GM12892 (cell line): ENCODE results near the gene CDKN2AIPNL.
"Not testable (repeated sequence)": the region's sequence is repeated elsewhere in the genome, so short reads cannot be mapped to it uniquely, and the experiment has no call there.

Experiments used
- POLR2A ChIP-seq: IDR thresholded peaks from 2 replicates; pipeline ENCODE4 v1.6.1; 2011; ENCODE audit warnings: low read depth, low read length, control low read depth
- POLR2AphosphoS5 ChIP-seq: IDR thresholded peaks from 2 replicates; pipeline ENCODE4 v1.6.1; 2011; ENCODE audit warnings: low read depth, low read length, control low read depth
- TAF1 ChIP-seq: IDR thresholded peaks from 2 replicates; pipeline ENCODE4 v1.6.1; 2011; ENCODE audit warnings: low read depth, mild to moderate bottlenecking, control low read depth, low read length, borderline replicate concordance

- not testable (repeated sequence) for TF ChIP-seq POLR2A, TAF1, POLR2AphosphoS5
These were observed 29.5 kb downstream of the CDKN2AIPNL start for GRCh38 chr5:134382204-134382603.
